Fibroblast of skin of back (primary cell): ENCODE data around the gene ADAMTS3.

ENCODE experiments used
- DNase-seq: peaks from one replicate; pipeline ENCODE4 v3.0.0-alpha.2; 2013

ADAMTS3 gene

GRCh38 chr4:72275381-72275780 lies 293.6 kb downstream of the ADAMTS3 start:
- DNase-seq: no peak

- no peak for DNase-seq
Observed at GRCh38 chr4:72274251-72274650, 294.8 kb downstream of the ADAMTS3 start.

GRCh38 chr4:72255269-72255668 lies 313.8 kb downstream of the ADAMTS3 start:
- DNase-seq: no peak

GRCh38 chr4:72243641-72244040 lies 325.4 kb downstream of the ADAMTS3 start:
- DNase-seq: no peak

- DNase-seq: no peak
Observed at GRCh38 chr4:72239487-72240116, 329.4 kb downstream of the ADAMTS3 start.
